GM12878 (cell line): ENCODE data around the gene PIGS. TPM values are rescaled to one million over a fixed set of nuclear protein-coding genes. Genes with fewer than 3 reads are reported as not detected.

Source experiments
- ATAC-seq: fragments of 200-7000 bp; cut with Tn5 transposase; 3 replicates; pipeline ENCODE4 v1.9.1; 2020; ENCODE audit warnings: mild to moderate bottlenecking, moderate library complexity
- BruUV-seq: library from RNA; stranded (reverse); fragments of 400-500 nt; replicated peaks from 2 replicates; lab custom pipeline; 2021; lab: Mats Ljungman, UMichigan
- CTCF ChIA-PET: fragments of 300-600 bp; sonication (Branson Sonifier 250); formaldehyde crosslinking; extraction: SDS; loops from one replicate; lab custom pipeline; 2021; ENCODE audit warnings: inconsistent platforms; lab: Yijun Ruan, JAX
- POLR2A ChIA-PET: fragments of 350-600 bp; formaldehyde crosslinking; extraction: SDS; loops from one replicate; lab custom pipeline; 2021; ENCODE audit warnings: inconsistent platforms; lab: Charles Lee
- RAD21 ChIA-PET: fragments of 300-600 bp; sonication (Branson Sonifier 250); formaldehyde crosslinking; loops from one replicate; lab custom pipeline; 2023; ENCODE audit warnings: antibody characterized with exemption; ENCODE audit not compliant: unreplicated experiment; lab: Charles Lee
- SMC1A ChIA-PET: fragments of 300-600 bp; sonication (Branson Sonifier 250); formaldehyde crosslinking; loops from one replicate; lab custom pipeline; 2023; ENCODE audit not compliant: unreplicated experiment, uncharacterized antibody; lab: Charles Lee
- DNase-seq: peaks from one replicate; pipeline ENCODE4 v3.0.0-alpha.2; 2011; ENCODE audit warnings: low read depth, low spot score
- FAIRE-seq: peaks from 3 replicates; lab custom pipeline; 2011; peaks lifted over from hg19 to GRCh38; lab: Jason Lieb, UNC
- H2AFZ ChIP-seq: 2 replicates; pipeline ENCODE4 v1.6.0; 2011; ENCODE audit warnings: low read depth, low read length, control low read depth; ENCODE audit not compliant: control insufficient read depth
- H3K27ac ChIP-seq: 2 replicates; pipeline ENCODE4 v1.5.1; 2011; ENCODE audit warnings: control low read depth; ENCODE audit not compliant: control insufficient read depth, insufficient read depth
- H3K27me3 ChIP-seq, 2 experiments: replicated peaks in 1 of 2; 2 replicates each; pipeline versions ENCODE4 v1.6.0 to v1.6.1; 2011; ENCODE audit warnings: low read length in 1 of 2; ENCODE audit not compliant: control insufficient read depth in 2 of 2, insufficient read depth in 2 of 2
- H3K36me3 ChIP-seq, 2 experiments: 2 replicates each; pipeline ENCODE4 v1.5.1; 2011; ENCODE audit warnings: low read length in 1 of 2; ENCODE audit not compliant: control insufficient read depth in 2 of 2, insufficient read depth in 2 of 2
- H3K4me1 ChIP-seq: 2 replicates; pipeline ENCODE4 v1.6.1; 2011; ENCODE audit warnings: mild to moderate bottlenecking, low read length, moderate library complexity, mixed read lengths; ENCODE audit not compliant: control insufficient read depth, insufficient read depth
- H3K4me2 ChIP-seq: 2 replicates; pipeline ENCODE4 v1.6.0; 2011; ENCODE audit warnings: control low read depth; ENCODE audit not compliant: control insufficient read depth, insufficient read depth
- H3K4me3 ChIP-seq: fragments of 200-600 bp; sonication (generic); 2 replicates; pipeline ENCODE4 v1.5.1; 2016
- H3K79me2 ChIP-seq: 2 replicates; pipeline ENCODE4 v1.6.0; 2011; ENCODE audit warnings: low read length; ENCODE audit not compliant: control insufficient read depth, insufficient read depth
- H3K9ac ChIP-seq: 2 replicates; pipeline ENCODE4 v1.8.0; 2011; ENCODE audit warnings: low read length, control low read depth, mixed read lengths; ENCODE audit not compliant: control insufficient read depth, insufficient read depth
- H3K9me3 ChIP-seq: replicated peaks from 3 replicates; pipeline ENCODE4 v1.5.1; 2011; ENCODE audit warnings: mild to moderate bottlenecking, low read length; ENCODE audit not compliant: control insufficient read depth, insufficient read depth
- H4K20me1 ChIP-seq: 2 replicates; pipeline ENCODE4 v1.6.0; 2011; ENCODE audit not compliant: control insufficient read depth, insufficient read depth
- ATF2 ChIP-seq: IDR thresholded peaks from 2 replicates; pipeline ENCODE4 v1.6.1; 2012; ENCODE audit warnings: low read length, inconsistent platforms
- CTCF ChIP-seq, 3 experiments: IDR thresholded peaks in 2 of 3; conservative IDR thresholded peaks in 1 of 3; 2 replicates each; pipeline ENCODE4 v1.5.1; 2011; ENCODE audit warnings: low read depth in 3 of 3, low read length in 3 of 3, mild to moderate bottlenecking in 3 of 3, control low read depth in 2 of 3, moderate library complexity in 2 of 3, inconsistent platforms in 1 of 3, mixed read lengths in 1 of 3; ENCODE audit not compliant: control insufficient read depth in 2 of 3, insufficient read depth in 1 of 3; ENCODE audit errors: extremely low read depth in 1 of 3
- EP300 ChIP-seq, 2 experiments: fragments of 150-350 bp in 1 of 2; IDR thresholded peaks; 2 replicates each; pipeline ENCODE4 v1.6.1; 2011 to 2012; ENCODE audit warnings: low read depth in 2 of 2, low read length in 2 of 2, borderline replicate concordance in 1 of 2, improper control_type of control experiment in 1 of 2, inconsistent platforms in 1 of 2; ENCODE audit not compliant: control insufficient read depth in 1 of 2
- HCFC1 ChIP-seq: fragments of 150-350 bp; IDR thresholded peaks from 2 replicates; pipeline ENCODE4 v1.6.1; 2014; ENCODE audit warnings: low read length
- NR2C2 ChIP-seq: IDR thresholded peaks from 2 replicates; pipeline ENCODE4 v1.6.1; 2011; ENCODE audit warnings: borderline replicate concordance, low read depth; ENCODE audit not compliant: control insufficient read depth, insufficient read length
- PAX5 ChIP-seq: IDR thresholded peaks from 2 replicates; pipeline ENCODE4 v1.6.1; 2011; ENCODE audit warnings: low read depth, low read length, borderline replicate concordance
- RAD51 ChIP-seq: fragments of 450-650 bp; IDR thresholded peaks from 2 replicates; pipeline ENCODE4 v1.6.1; 2016; ENCODE audit warnings: moderate library complexity, mild to moderate bottlenecking, inconsistent platforms
- SMC3 ChIP-seq: IDR thresholded peaks from 2 replicates; pipeline ENCODE4 v1.6.1; 2011; ENCODE audit warnings: low read length, improper control_type of control experiment, borderline replicate concordance
- SUPT20H ChIP-seq: IDR thresholded peaks from 2 replicates; pipeline ENCODE4 v1.6.1; 2011; ENCODE audit warnings: low read depth, mild to moderate bottlenecking, low read length, moderate library complexity, borderline replicate concordance; ENCODE audit not compliant: control insufficient read depth
- ZNF274 ChIP-seq: IDR thresholded peaks from one replicate; pipeline ENCODE4 v1.8.0; 2011; ENCODE audit not compliant: insufficient read length, insufficient read depth
- WGBS: methylation state at CpG from one replicate; pipeline ENCODE4 v1.1.6; 2016; ENCODE audit warnings: low lambda C conversion rate; ENCODE audit not compliant: insufficient replicate concordance, insufficient coverage; ENCODE audit errors: missing lambda C conversion rate; 5-methylcytosine and 5-hydroxymethylcytosine counted together
- in situ Hi-C: fragments of 300-500 bp; cut with MboI; formaldehyde crosslinking; loops from 9 replicates; pipeline ENCODE4 v1.14.3; 2018; ENCODE audit warnings: mixed read lengths
- intact Hi-C: fragments of 100-400 bp; cut with micrococcal nuclease; formaldehyde crosslinking; loops from one replicate; pipeline ENCODE4 v1.14.2; 2022; ENCODE audit not compliant: unreplicated experiment
- polyA plus RNA-seq, 11 experiments: library from polyadenylated mRNA; depleted of rRNA in 4 of 11; unstranded in 6 of 11; stranded (reverse) in 5 of 11; fragments of >200 nt; fragmentation: Nextera tagmentation in 4 of 11; fragmentation: Illumina TruSeq in 1 of 11; extraction: Ambion mirVana in 4 of 11; extraction: Trizol in 1 of 11; gene quantifications; 1 replicate in 1 of 11; 2 replicates in 10 of 11; pipeline versions ENCODE4 v1.2.1 to v1.2.3, GENCODE V29; 2011 to 2016; ENCODE audit warnings: inconsistent platforms in 2 of 11, missing spikeins in 2 of 11, low read depth in 1 of 11
- total RNA-seq, 4 experiments: library from RNA; depleted of rRNA in 3 of 4; stranded (reverse); fragments of >200 nt in 3 of 4; fragmentation: Illumina TruSeq in 1 of 4; extraction: Trizol in 1 of 4; gene quantifications; 2 replicates each; pipeline versions ENCODE4 v1.2.1 to v1.2.3, GENCODE V29; 2013 to 2021

The PIGS gene
- total and polyA plus RNA-seq, 10 of the 15 experiments (the other 5 are each of a cell fraction or from before 2014, with no cell fraction given), result 27.5 to 73.7 (median 50.7) TPM

GRCh38 chr17:28563475-28563874, 7.8 kb downstream of the PIGS start (continued):
- TF ChIP-seq CTCF (IDR thresholded peaks at IDR 0.05 in 2 of 3, conservative IDR thresholded peaks at IDR 0.05 in 1 of 3; ENCODE audit: control insufficient read depth in 2 of 3, extremely low read depth in 1 of 3, insufficient read depth in 1 of 3, low read depth in 3 of 3, low read length in 3 of 3), result no peak
- TF ChIP-seq, all 136 proteins: peak for 0

GRCh38 chr17:28555022-28555421, 16.3 kb downstream of the PIGS start:
- BruUV-seq, result no TSS peak
- CTCF ChIA-PET, result no interaction called here
- intact Hi-C loops, result loop anchor here (10.0 kb wide), 1 partner anchor 160 kb away; the partner anchor contains the start of genes PROCA1, RAB34 and RPL23A

More at GRCh38 chr17:28555022-28555421, 16.3 kb downstream of the PIGS start:
- FAIRE-seq (no peak), DNase-seq (no peak), ATAC-seq (no peak)
- Histone ChIP-seq H3K79me2 (peaks cover 24% of the 10 kb centered on the region), H3K4me2 (no peak overlapping the region), H3K4me3 (no peak overlapping the region), H4K20me1 (no peaks in the 10 kb centered on the region), H2AFZ (no peak overlapping the region), H3K9me3 (no peaks in the 10 kb centered on the region), H3K9ac (no peak overlapping the region), H3K27me3 (no peaks in the 10 kb centered on the region), H3K27ac (no peak overlapping the region), H3K4me1 (peaks cover 7% of the 10 kb centered on the region), H3K36me3 (peaks cover 30 to 36% of the 10 kb centered on the region in 2 experiments)
- SMC1A ChIA-PET, result interaction anchor here (1.0 kb wide), 1 partner anchor 54 kb away, joined by 3 read pairs; no protein-coding TSS in a partner anchor
- RAD21 ChIA-PET, result interaction anchor here (8.3 kb wide), 1 partner anchor 14 kb away, joined by 102 read pairs; the partner anchor contains the start of gene PIGS
- WGBS, result 96% methylated on average over 3 of the region's 3 CpGs
- POLR2A ChIA-PET, result interaction anchor here (1.5 kb wide), 1 partner anchor 21 kb away, joined by 3 read pairs; the partner anchor contains the start of gene ALDOC
- TF ChIP-seq SMC3 (no peak), RAD51 (no peak), NR2C2 (no peak), EP300 (IDR thresholded peaks at IDR 0.05; ENCODE audit: borderline replicate concordance in 1 of 2, control insufficient read depth in 1 of 2, low read depth in 2 of 2, low read length in 2 of 2) (no peak), HCFC1 (no peak), SUPT20H (no peak), ZNF274 (no peak), ATF2 (no peak), PAX5 (no peak)
- in situ Hi-C loops, result loop anchor here (25.0 kb wide), 1 partner anchor 1068 kb away; no protein-coding TSS in a partner anchor
